GM13976 (cell line): ENCODE results near the gene ATG2B.
"Not testable (repeated sequence)": the region's sequence is repeated elsewhere in the genome, so short reads cannot be mapped to it uniquely, and the experiment has no call there.

Experiments used
- DNase-seq: peaks from one replicate; pipeline ENCODE4 v3.0.0; 2012; ENCODE audit warnings: low spot score
- CTCF ChIP-seq: IDR thresholded peaks from 2 replicates; pipeline ENCODE4 v1.5.1; 2012; ENCODE audit warnings: borderline replicate concordance, mild to moderate bottlenecking; ENCODE audit not compliant: insufficient read depth; ENCODE audit errors: extremely low read depth, missing control alignments, control extremely low read depth
- in situ Hi-C: fragments of 300-500 bp; cut with MboI; formaldehyde crosslinking; loops from one replicate; pipeline ENCODE4 v1.12.0; 2022; ENCODE audit warnings: low sequenced_read_pairs, mixed read lengths, inconsistent platforms; ENCODE audit not compliant: unreplicated experiment

The ATG2B gene

DNA sequence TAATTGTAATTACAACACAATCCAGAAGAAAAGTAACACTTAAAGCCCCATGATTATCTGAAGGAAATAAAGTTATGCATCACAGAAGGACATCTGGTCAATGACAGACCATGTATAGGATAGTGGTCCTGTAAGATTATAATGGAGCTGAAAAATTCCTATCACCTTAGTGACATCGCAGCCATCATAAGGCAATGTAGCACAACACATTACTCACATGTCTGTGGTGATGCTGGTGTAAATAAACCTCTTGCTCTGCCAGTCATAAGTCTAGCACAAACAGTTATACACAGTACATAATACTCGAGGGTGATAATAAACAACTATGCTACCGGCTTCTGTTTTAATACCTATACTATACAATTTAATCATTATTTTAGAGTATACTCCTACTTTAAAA is 11.2 kb downstream of the ATG2B start:
- in situ Hi-C loops = no loop called here
- no peak for TF ChIP-seq CTCF
- no peak for DNase-seq

DNA sequence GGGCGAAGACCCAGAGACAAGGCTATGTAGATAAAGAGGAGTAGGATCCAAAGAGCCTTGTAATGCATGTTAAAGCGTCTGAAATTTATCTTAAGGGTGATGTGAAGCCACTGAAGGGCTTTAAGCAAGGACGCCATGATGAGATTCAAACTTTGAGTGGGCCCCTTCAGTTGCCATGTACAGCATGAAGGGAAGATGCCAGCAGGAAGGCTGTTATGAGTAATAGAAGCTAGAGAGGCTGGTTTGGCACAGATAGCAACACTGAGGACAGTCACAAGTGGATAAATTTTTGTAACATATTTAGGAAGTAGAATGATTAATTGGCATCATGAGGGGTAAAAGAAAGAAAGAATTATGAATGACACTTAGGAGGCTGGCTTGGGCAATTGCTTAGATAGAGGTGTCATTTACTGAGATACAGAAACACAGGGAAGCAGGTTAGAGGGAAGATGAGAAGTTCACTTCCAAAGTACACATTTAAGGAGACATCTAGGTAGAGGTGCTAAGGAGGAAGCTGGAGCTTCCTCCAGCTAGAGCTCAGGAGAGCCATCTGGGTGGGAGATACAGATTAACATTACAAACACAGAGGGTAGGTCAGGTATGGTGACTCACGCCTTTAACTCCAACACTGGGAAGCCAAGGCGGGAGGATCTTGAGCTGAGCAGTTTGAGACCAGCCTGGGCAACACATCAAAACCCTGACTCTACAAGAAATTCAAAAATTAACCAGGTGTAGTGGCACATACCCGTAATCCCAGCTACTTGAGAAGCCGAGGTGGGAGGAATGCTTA is 13.7 kb downstream of the ATG2B start:
- TF ChIP-seq CTCF = no peak
- in situ Hi-C loops = no loop called here
- DNase-seq = no peak

DNA sequence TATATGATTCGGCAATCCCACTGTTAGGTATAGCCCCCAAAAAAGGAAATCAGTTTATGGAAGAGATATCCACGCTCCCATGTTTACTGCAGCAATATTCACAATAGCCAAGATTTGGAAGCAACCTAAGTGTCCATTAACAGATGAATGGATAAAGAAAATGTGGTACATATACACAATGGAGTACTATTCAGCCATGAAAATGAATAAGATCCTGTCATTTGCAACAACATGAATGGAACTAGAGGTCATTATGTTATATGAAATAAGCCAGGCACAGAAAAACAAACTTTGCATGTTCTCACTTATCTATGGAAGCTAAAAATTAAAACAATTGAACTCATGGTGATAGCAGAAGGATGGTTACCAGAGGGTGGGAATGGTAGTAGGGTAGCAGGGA is 15.2 kb downstream of the ATG2B start:
- in situ Hi-C loops, DNase-seq: not testable (repeated sequence)

GRCh38 chr14:96345669-96346068 is 17.5 kb downstream of the ATG2B start:
- no peak for DNase-seq
- in situ Hi-C loops = no loop called here
- no peak for TF ChIP-seq CTCF

DNA sequence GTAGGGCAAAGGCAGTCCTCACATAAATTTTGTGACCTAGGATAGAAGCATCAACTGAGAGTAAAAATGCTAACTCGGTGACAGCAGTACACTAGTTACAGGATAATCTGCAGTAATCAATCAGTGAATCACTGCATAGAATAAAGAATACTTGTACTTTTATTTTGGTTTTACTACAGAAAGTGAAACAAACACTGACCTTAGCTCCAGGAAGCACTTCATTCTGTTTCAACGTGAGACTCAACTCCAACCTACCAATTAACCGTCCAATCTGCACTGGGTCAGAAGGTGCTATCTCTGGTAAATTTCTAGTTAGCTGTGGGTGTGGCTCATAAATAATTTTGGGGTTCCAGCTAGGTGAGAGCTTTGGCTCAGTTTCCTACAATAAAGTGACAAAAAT is 21.8 kb downstream of the ATG2B start:
- no peak for TF ChIP-seq CTCF
- no peak for DNase-seq
- in situ Hi-C loops = no loop called here

- TF ChIP-seq CTCF = no peak
Observed at GRCh38 chr14:96338551-96338950, 24.6 kb downstream of the ATG2B start.

DNA sequence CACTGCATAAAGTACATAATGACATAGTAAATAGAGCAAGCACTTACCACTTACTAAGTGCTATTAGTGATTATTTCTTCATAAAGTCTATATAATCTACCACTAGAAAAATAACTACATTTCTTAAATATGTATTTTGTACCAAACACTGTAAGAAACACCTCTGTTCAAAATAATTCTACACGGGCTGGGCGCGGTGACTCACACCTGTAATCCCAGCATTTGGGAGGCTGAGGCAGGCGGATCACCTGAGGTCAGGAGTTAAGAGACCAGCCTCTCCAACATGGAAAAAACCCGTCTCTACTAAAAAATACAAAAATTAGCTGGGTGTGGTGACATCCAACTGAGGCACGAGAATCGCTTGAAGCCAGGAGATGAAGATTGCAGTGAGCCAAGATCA is 38.9 kb downstream of the ATG2B start:
- in situ Hi-C loops = no loop called here
- no peak for DNase-seq
- TF ChIP-seq CTCF = no peak

More at GRCh38 chr14:96338551-96338950, 24.6 kb downstream of the ATG2B start:
- in situ Hi-C loops = no loop called here
- DNase-seq = no peak
